SK-N-SH (cell line): ENCODE data around the gene FPR2.

ENCODE experiments used
- EZH2phosphoT487 ChIP-seq: fragments of 200-600 bp; sonication (generic); IDR thresholded peaks from 2 replicates; pipeline ENCODE4 v1.6.1; 2017; ENCODE audit warnings: low read depth, mixed run types, mild to moderate bottlenecking, antibody characterized with exemption, moderate library complexity, borderline replicate concordance
- FOXJ3 ChIP-seq: sonication (generic); formaldehyde crosslinking; IDR thresholded peaks from 2 replicates; pipeline ENCODE4 v1.5.1; 2020; ENCODE audit warnings: mild to moderate bottlenecking, missing genetic modification reagents
- MEF2A ChIP-seq: IDR thresholded peaks from 2 replicates; pipeline ENCODE4 v1.4.0; 2012; ENCODE audit warnings: low read depth, borderline replicate concordance
- POLR2AphosphoS5 ChIP-seq: IDR thresholded peaks from 2 replicates; pipeline ENCODE4 v1.6.1; 2012; ENCODE audit warnings: low read depth, low read length
- USF1 ChIP-seq: IDR thresholded peaks from 2 replicates; pipeline ENCODE4 v1.4.0; 2012; ENCODE audit warnings: low read depth, borderline replicate concordance
- TF ChIP-seq, protein P1 (sequence below): fragments of 200-600 bp; sonication (generic); IDR thresholded peaks from 2 replicates; pipeline ENCODE4 v1.6.1; 2017; ENCODE audit warnings: antibody characterized with exemption, mild to moderate bottlenecking, moderate library complexity

DNA sequence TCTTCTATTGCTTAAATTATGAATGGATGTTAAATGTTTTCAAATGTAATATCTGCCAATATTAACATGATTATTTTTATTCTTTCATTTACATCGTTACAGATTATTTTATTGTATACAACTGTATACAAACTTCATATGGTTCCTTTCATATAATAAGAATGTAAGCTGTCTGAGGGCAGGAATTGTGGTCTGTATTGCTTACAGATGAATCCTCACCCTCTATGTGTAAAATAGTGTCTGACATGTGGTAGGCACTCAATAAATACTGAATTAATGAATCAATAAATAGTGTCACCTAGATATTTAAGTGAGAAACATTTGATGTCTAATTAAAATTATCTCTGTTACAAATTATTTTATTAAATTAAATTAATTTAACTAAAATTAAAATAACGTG, 41.8 kb downstream of the FPR2 start:
- no peak for TF ChIP-seq FOXJ3 (CRISPR knock-in tag)
- TF ChIP-seq EZH2phosphoT487 = no peak
- no peak for TF ChIP-seq POLR2AphosphoS5
- TF ChIP-seq USF1 = no peak
- TF ChIP-seq, protein P1, sequence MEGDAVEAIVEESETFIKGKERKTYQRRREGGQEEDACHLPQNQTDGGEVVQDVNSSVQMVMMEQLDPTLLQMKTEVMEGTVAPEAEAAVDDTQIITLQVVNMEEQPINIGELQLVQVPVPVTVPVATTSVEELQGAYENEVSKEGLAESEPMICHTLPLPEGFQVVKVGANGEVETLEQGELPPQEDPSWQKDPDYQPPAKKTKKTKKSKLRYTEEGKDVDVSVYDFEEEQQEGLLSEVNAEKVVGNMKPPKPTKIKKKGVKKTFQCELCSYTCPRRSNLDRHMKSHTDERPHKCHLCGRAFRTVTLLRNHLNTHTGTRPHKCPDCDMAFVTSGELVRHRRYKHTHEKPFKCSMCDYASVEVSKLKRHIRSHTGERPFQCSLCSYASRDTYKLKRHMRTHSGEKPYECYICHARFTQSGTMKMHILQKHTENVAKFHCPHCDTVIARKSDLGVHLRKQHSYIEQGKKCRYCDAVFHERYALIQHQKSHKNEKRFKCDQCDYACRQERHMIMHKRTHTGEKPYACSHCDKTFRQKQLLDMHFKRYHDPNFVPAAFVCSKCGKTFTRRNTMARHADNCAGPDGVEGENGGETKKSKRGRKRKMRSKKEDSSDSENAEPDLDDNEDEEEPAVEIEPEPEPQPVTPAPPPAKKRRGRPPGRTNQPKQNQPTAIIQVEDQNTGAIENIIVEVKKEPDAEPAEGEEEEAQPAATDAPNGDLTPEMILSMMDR = no peak
- TF ChIP-seq MEF2A = no peak
